Liver (tissue), 2 donors: Measurements from ENCODE around the gene PRELID1.

Experiments
- TAF1 ChIP-seq: conservative IDR thresholded peaks from 2 replicates; pipeline ENCODE4 v1.6.1; 2016; ENCODE audit warnings: antibody characterized with exemption, mild to moderate bottlenecking
- YY1 ChIP-seq: IDR thresholded peaks from 2 replicates; pipeline ENCODE4 v1.6.1; 2016; ENCODE audit warnings: antibody characterized with exemption, mild to moderate bottlenecking
- TF ChIP-seq, protein P1 (sequence below): IDR thresholded peaks from 2 replicates; pipeline ENCODE4 v1.6.1; 2016; ENCODE audit warnings: antibody characterized with exemption
- TF ChIP-seq, protein P2 (sequence below): IDR thresholded peaks from 2 replicates; pipeline ENCODE4 v1.6.1; 2016; ENCODE audit warnings: antibody characterized with exemption, mild to moderate bottlenecking
- donor health status: healthy.

DNA sequence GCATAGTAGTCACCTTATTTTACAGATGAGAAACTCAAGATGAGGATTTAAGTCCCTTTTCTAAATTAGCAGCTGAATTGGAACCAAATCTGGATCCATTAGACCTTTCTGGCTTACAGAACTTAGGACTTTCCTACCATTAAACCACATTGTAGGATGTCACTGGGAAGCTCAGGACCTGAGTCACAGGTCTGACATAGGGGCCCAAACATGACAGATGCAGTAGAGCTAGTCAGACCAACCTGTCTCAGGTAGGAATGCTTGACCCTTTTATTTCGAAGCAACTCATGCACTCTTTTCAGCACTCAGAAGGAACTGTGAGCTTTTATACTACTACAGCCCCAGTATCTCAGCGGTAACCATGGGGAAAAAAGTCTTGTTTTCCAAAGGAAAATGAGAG lies 2.6 kb upstream of the PRELID1 start:
- TF ChIP-seq YY1 (no peak), TAF1 (no peak)
- TF ChIP-seq, protein P1, sequence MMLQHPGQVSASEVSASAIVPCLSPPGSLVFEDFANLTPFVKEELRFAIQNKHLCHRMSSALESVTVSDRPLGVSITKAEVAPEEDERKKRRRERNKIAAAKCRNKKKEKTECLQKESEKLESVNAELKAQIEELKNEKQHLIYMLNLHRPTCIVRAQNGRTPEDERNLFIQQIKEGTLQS = no peak
- TF ChIP-seq, protein P2, sequence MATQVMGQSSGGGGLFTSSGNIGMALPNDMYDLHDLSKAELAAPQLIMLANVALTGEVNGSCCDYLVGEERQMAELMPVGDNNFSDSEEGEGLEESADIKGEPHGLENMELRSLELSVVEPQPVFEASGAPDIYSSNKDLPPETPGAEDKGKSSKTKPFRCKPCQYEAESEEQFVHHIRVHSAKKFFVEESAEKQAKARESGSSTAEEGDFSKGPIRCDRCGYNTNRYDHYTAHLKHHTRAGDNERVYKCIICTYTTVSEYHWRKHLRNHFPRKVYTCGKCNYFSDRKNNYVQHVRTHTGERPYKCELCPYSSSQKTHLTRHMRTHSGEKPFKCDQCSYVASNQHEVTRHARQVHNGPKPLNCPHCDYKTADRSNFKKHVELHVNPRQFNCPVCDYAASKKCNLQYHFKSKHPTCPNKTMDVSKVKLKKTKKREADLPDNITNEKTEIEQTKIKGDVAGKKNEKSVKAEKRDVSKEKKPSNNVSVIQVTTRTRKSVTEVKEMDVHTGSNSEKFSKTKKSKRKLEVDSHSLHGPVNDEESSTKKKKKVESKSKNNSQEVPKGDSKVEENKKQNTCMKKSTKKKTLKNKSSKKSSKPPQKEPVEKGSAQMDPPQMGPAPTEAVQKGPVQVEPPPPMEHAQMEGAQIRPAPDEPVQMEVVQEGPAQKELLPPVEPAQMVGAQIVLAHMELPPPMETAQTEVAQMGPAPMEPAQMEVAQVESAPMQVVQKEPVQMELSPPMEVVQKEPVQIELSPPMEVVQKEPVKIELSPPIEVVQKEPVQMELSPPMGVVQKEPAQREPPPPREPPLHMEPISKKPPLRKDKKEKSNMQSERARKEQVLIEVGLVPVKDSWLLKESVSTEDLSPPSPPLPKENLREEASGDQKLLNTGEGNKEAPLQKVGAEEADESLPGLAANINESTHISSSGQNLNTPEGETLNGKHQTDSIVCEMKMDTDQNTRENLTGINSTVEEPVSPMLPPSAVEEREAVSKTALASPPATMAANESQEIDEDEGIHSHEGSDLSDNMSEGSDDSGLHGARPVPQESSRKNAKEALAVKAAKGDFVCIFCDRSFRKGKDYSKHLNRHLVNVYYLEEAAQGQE = no peak
